Measurements from ENCODE around the gene ABHD14A. TPM values are rescaled to one million over a fixed set of nuclear protein-coding genes. Genes with fewer than 3 reads are reported as not detected.

The ABHD14A gene
- total and polyA plus RNA-seq, 8 donors: 5.9 to 36.3 (median 9.7) TPM

DNA sequence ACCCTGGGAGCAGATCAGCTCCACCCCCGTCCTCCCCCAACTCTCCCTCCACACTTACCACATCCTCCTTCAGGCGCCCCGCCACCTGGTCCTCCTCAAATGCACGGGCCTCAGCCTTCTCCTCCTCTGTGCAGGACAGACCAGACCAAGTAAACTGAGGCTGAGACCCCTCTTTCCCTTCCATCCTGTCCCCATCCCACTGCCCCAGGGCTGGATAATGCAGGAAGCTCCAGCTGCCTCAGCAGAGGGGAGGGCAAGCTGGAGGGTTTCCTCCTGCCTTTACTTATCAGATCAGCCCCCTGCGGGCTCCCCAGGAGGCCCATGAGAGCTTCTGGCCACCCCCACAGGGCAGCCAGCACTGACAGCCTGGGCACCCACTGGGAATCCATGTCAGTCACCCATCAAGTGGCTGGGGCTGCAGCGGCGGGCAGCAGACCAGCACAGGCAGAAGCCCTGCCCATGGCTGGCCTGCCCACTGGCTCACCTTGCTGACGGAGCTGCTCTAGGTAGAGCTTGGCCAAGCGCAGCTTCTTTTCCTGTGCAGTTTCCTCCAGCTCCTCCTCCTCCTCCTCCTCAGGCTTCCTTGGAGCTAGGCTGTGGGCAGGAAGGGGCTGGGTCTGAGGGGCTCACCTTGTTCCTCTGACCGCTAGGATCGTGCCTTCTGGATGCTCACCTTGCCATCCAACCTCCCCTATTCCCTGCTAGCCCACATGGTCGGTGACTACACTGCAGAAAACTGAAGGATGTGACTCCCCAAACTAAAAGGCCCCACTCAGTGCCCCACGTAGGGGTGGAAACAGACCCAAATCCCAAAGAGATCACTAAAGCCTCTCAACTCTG is 37.0 kb upstream of the ABHD14A start:
- Histone ChIP-seq H3K36me3 (peaks cover 0 to 42% (median 11%) of the 10 kb centered on the region in 3 donors), H3K4me1 (peaks cover 0 to 18% (median 5%) of the 10 kb centered on the region in 3 donors), H3K27me3 (no peaks in the 10 kb centered on the region), H3K4me3 (no peak overlapping the region), H3K27ac (no peak overlapping the region), H3K9me3 (no peaks in the 10 kb centered on the region)
- 87 to 95% methylated on average over 13 of the region's 13 CpGs for WGBS, 2 donors
- DNase-seq (peak in 1 of 6 donors; percentile 60), FAIRE-seq (no peak), ATAC-seq (no peak)
- TF ChIP-seq, protein P1, sequence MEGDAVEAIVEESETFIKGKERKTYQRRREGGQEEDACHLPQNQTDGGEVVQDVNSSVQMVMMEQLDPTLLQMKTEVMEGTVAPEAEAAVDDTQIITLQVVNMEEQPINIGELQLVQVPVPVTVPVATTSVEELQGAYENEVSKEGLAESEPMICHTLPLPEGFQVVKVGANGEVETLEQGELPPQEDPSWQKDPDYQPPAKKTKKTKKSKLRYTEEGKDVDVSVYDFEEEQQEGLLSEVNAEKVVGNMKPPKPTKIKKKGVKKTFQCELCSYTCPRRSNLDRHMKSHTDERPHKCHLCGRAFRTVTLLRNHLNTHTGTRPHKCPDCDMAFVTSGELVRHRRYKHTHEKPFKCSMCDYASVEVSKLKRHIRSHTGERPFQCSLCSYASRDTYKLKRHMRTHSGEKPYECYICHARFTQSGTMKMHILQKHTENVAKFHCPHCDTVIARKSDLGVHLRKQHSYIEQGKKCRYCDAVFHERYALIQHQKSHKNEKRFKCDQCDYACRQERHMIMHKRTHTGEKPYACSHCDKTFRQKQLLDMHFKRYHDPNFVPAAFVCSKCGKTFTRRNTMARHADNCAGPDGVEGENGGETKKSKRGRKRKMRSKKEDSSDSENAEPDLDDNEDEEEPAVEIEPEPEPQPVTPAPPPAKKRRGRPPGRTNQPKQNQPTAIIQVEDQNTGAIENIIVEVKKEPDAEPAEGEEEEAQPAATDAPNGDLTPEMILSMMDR (IDR thresholded peaks at IDR 0.05): no peak
- intact Hi-C loops (cut with DNase I): no loop called here

- TF ChIP-seq, protein P1 (IDR thresholded peaks at IDR 0.05): no peak
- intact Hi-C loops (cut with DNase I): no loop called here
- no peak overlapping the region for H3K4me3 ChIP-seq
- no peak overlapping the region for H3K27ac ChIP-seq
- peak in 1 of 6 donors; percentile 20 for DNase-seq
- H3K36me3 ChIP-seq: peaks cover 0 to 32% (median 11%) of the 10 kb centered on the region in 3 donors
- 80 to 82% methylated on average over 9 of the region's 9 CpGs for WGBS, 2 donors
- peaks cover 0 to 18% (median 5%) of the 10 kb centered on the region in 3 donors for H3K4me1 ChIP-seq
- no peak for ATAC-seq
- H3K27me3 ChIP-seq: no peaks in the 10 kb centered on the region
- H3K9me3 ChIP-seq: no peaks in the 10 kb centered on the region
- FAIRE-seq: no peak
Observed at GRCh38 chr3:51938780-51939425, 36.0 kb upstream of the ABHD14A start.

GRCh38 chr3:51940648-51941462 is 34.0 kb upstream of the ABHD14A start:
- TF ChIP-seq, protein P1 (IDR thresholded peaks at IDR 0.05): no peak
- H3K4me1 ChIP-seq: peaks cover 0 to 18% (median 5%) of the 10 kb centered on the region in 3 donors
- H3K9me3 ChIP-seq: no peaks in the 10 kb centered on the region
- H3K27me3 ChIP-seq: no peaks in the 10 kb centered on the region
- FAIRE-seq: no peak
- DNase-seq: no peak
- H3K36me3 ChIP-seq: peaks cover 0 to 14% (median 5%) of the 10 kb centered on the region in 3 donors
- intact Hi-C loops (cut with DNase I): loop anchor here in 1 of 3 donors (10.0 kb wide), 1 partner anchor 184 kb away; no protein-coding TSS in a partner anchor
- peak overlapping the region; percentile 52 to 94 (median 64) for H3K4me3 ChIP-seq
- WGBS, 2 donors: 33 to 34% methylated on average over 13 of the region's 13 CpGs
- ATAC-seq: no peak
- no peak overlapping the region for H3K27ac ChIP-seq

- DNase-seq: no peak
- Histone ChIP-seq H3K36me3 (peaks cover 0 to 8% (median 5%) of the 10 kb centered on the region in 3 donors), H3K4me3 (peak overlapping the region; percentile 52 to 94 (median 64)), H3K27ac (peak overlapping the region in 1 of 4 donors; percentile 27), H3K9me3 (no peaks in the 10 kb centered on the region), H3K4me1 (peaks cover 0 to 18% (median 5%) of the 10 kb centered on the region in 3 donors), H3K27me3 (no peaks in the 10 kb centered on the region)
- intact Hi-C loops (cut with DNase I): loop anchor here in 1 of 3 donors (10.0 kb wide), 1 partner anchor 183 kb away; no protein-coding TSS in a partner anchor
- 0 to 1% methylated on average over 16 to 20 of the region's 20 CpGs for WGBS, 2 donors
- no peak for ATAC-seq
- TF ChIP-seq, protein P1 (IDR thresholded peaks at IDR 0.05): no peak
- no peak for FAIRE-seq
Observed at GRCh38 chr3:51941463-51941797, 33.4 kb upstream of the ABHD14A start.

All from pancreas (tissue), 10 donors.